Osteoblast (primary cell): ENCODE data around the gene NUMB. TPM values are rescaled to one million over a fixed set of nuclear protein-coding genes. Genes with fewer than 3 reads are reported as not detected.
A peak's percentile ranks its signal among the peaks of the same experiment; 100 is the strongest.

Experiments
- DNase-seq: peaks from one replicate; pipeline ENCODE4 v3.0.0; 2011; ENCODE audit warnings: low spot score, mixed read lengths; ENCODE audit not compliant: insufficient read length; ENCODE audit errors: missing footprints
- H2AFZ ChIP-seq: 2 replicates; pipeline ENCODE4 v1.6.0; 2011; ENCODE audit warnings: mild to moderate bottlenecking, low read length
- H3K27ac ChIP-seq: 2 replicates; pipeline ENCODE4 v1.5.1; 2011; ENCODE audit warnings: mild to moderate bottlenecking, low read depth, low read length, moderate library complexity
- H3K27me3 ChIP-seq: 2 replicates; pipeline ENCODE4 v1.6.0; 2012; ENCODE audit warnings: mild to moderate bottlenecking, control low read depth, inconsistent platforms, low read length, moderate library complexity; ENCODE audit not compliant: insufficient read depth
- H3K36me3 ChIP-seq: 2 replicates; pipeline ENCODE4 v1.5.1; 2011; ENCODE audit warnings: mild to moderate bottlenecking, low read length, control low read depth, moderate library complexity; ENCODE audit not compliant: insufficient read depth
- H3K4me1 ChIP-seq: 2 replicates; pipeline ENCODE4 v1.5.1; 2011; ENCODE audit warnings: mild to moderate bottlenecking, low read length, control low read depth, moderate library complexity; ENCODE audit not compliant: insufficient read depth
- H3K4me2 ChIP-seq: 2 replicates; pipeline ENCODE4 v1.6.0; 2011; ENCODE audit warnings: mild to moderate bottlenecking, low read length; ENCODE audit not compliant: insufficient read depth
- H3K4me3 ChIP-seq: fragments of 200-600 bp; sonication (generic); 3 replicates; pipeline ENCODE4 v1.5.1; 2012; ENCODE audit warnings: mild to moderate bottlenecking, low read length, inconsistent platforms; ENCODE audit not compliant: insufficient read depth
- H3K79me2 ChIP-seq: 2 replicates; pipeline ENCODE4 v1.6.0; 2012; ENCODE audit warnings: mild to moderate bottlenecking, low read length, control low read depth, inconsistent platforms; ENCODE audit not compliant: insufficient read depth
- H3K9me3 ChIP-seq: 2 replicates; pipeline ENCODE4 v1.5.1; 2011; ENCODE audit warnings: low read depth, low read length, control low read depth
- H4K20me1 ChIP-seq: 2 replicates; pipeline ENCODE4 v1.6.0; 2012; ENCODE audit warnings: mild to moderate bottlenecking, low read length, control low read depth; ENCODE audit not compliant: insufficient read depth
- total RNA-seq: library from RNA; depleted of rRNA; stranded (reverse); fragments of >200 nt; gene quantifications from 2 replicates; pipeline ENCODE4 v1.2.3, GENCODE V29; 2012
- TF ChIP-seq, protein P1 (sequence below): IDR thresholded peaks from 2 replicates; pipeline ENCODE4 v1.5.1; 2011; ENCODE audit warnings: mild to moderate bottlenecking, low read depth, low read length, moderate library complexity; ENCODE audit errors: extremely low read depth

The NUMB gene
- total RNA-seq, 1 donor, result 52.5 TPM

DNA sequence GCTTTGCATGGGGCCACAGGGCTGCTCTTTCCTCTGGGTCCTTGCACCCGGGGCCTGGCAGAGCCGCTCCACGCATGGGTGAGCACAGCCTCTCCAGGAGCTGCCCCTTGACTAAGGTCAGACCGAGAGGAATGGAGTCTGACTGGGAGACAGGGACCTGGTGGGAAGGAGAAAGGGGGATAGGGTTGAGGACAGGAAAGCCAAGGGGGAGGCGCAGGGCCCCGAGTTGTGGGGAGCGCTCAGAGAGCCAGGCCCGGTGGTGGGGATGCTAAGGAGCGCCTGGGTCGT, 205.1 kb downstream of the NUMB start:
- peak; percentile 70 for DNase-seq
- Histone ChIP-seq H3K4me2 (no peak overlapping the region), H2AFZ (no peak overlapping the region), H3K36me3 (no peaks in the 10 kb centered on the region), H3K4me1 (peaks cover 2% of the 10 kb centered on the region), H3K27ac (no peak overlapping the region), H3K9me3 (no peaks in the 10 kb centered on the region), H3K4me3 (no peak overlapping the region), H3K79me2 (no peaks in the 10 kb centered on the region), H4K20me1 (no peaks in the 10 kb centered on the region), H3K27me3 (no peaks in the 10 kb centered on the region)
- TF ChIP-seq, protein P1, sequence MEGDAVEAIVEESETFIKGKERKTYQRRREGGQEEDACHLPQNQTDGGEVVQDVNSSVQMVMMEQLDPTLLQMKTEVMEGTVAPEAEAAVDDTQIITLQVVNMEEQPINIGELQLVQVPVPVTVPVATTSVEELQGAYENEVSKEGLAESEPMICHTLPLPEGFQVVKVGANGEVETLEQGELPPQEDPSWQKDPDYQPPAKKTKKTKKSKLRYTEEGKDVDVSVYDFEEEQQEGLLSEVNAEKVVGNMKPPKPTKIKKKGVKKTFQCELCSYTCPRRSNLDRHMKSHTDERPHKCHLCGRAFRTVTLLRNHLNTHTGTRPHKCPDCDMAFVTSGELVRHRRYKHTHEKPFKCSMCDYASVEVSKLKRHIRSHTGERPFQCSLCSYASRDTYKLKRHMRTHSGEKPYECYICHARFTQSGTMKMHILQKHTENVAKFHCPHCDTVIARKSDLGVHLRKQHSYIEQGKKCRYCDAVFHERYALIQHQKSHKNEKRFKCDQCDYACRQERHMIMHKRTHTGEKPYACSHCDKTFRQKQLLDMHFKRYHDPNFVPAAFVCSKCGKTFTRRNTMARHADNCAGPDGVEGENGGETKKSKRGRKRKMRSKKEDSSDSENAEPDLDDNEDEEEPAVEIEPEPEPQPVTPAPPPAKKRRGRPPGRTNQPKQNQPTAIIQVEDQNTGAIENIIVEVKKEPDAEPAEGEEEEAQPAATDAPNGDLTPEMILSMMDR, result no peak

DNA sequence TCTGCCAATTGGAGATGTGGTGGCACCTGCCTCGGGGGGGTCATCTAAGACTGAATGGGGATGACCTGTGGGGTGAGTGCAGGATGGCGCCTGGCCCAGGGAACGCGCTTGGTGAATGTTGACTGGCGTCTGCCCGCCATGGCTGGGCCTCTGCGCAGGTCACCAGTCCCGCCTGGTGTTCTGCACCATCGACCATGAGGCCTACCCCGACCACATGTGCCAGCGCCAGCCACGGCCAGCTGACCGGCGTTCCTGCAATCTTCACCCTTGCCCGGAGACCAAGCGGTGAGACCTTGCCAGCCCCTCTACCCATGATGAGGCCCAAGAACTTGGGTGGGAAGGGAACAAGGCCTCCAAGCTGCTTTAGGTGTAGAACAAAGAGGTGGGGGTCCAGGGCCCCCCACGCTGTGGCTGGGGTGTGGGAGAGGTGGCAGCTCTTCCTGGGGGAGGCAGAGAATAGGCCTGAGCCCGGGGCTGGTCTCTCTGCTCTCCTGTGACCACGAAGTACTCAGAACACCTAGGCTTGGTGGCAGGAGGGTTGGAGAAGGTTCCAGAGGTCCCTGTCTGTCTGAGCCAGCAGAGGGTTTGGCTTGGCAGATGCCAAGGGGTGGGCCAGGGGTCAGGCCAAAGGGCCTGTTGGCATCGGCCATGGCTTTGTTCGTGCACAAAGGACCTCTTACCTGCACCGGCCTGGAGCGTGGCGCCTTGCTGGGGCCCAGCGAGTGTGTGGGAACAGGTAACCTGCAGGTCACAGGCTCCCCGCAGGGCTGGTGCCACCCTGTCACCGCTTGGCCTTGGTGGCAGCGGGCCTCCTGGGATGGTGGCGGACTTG, 205.6 kb downstream of the NUMB start:
- no peak overlapping the region for H3K4me2 ChIP-seq
- H3K27me3 ChIP-seq, result no peaks in the 10 kb centered on the region
- H3K4me1 ChIP-seq, result peaks cover 7% of the 10 kb centered on the region
- H2AFZ ChIP-seq, result no peak overlapping the region
- H3K27ac ChIP-seq, result no peak overlapping the region
- H3K4me3 ChIP-seq, result no peak overlapping the region
- peak; percentile 41 for DNase-seq
- H3K36me3 ChIP-seq, result no peaks in the 10 kb centered on the region
- no peaks in the 10 kb centered on the region for H4K20me1 ChIP-seq
- TF ChIP-seq, protein P1, result no peak
- no peaks in the 10 kb centered on the region for H3K9me3 ChIP-seq
- H3K79me2 ChIP-seq, result no peaks in the 10 kb centered on the region

DNA sequence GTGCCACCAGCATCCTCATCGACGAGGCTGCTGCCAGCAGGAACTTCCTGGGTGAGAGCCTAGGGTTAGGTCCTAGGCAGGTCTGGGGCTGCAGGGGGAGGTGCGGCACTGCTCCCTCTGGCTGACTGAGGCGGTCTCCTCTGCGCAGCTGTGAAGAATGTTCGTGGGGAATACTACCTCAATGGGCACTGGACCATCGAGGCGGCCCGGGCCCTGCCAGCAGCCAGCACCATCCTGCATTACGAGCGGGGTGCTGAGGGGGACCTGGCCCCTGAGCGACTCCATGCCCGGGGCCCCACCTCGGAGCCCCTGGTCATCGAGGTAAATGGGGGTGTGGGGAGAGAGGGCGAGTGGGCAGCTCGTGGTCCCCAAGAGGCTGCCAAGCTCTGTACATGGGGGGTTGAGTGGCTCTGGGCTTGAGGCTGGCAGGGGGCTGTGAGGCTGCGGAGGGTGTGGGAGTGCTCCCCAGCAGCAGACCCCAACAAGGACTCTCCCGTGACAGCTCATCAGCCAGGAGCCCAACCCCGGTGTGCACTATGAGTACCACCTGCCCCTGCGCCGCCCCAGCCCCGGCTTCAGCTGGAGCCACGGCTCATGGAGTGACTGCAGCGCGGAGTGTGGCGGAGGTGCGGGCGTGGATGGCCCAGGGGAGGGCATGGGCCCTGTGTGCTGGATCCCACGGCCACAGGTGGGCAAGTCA, 206.7 kb downstream of the NUMB start:
- Histone ChIP-seq H3K4me1 (peaks cover 18% of the 10 kb centered on the region), H2AFZ (no peak overlapping the region), H3K4me2 (no peak overlapping the region), H4K20me1 (no peaks in the 10 kb centered on the region), H3K36me3 (no peaks in the 10 kb centered on the region), H3K27me3 (no peaks in the 10 kb centered on the region), H3K4me3 (no peak overlapping the region), H3K27ac (no peak overlapping the region), H3K79me2 (no peaks in the 10 kb centered on the region), H3K9me3 (no peaks in the 10 kb centered on the region)
- DNase-seq, result peak; percentile 34
- TF ChIP-seq, protein P1, result no peak

DNA sequence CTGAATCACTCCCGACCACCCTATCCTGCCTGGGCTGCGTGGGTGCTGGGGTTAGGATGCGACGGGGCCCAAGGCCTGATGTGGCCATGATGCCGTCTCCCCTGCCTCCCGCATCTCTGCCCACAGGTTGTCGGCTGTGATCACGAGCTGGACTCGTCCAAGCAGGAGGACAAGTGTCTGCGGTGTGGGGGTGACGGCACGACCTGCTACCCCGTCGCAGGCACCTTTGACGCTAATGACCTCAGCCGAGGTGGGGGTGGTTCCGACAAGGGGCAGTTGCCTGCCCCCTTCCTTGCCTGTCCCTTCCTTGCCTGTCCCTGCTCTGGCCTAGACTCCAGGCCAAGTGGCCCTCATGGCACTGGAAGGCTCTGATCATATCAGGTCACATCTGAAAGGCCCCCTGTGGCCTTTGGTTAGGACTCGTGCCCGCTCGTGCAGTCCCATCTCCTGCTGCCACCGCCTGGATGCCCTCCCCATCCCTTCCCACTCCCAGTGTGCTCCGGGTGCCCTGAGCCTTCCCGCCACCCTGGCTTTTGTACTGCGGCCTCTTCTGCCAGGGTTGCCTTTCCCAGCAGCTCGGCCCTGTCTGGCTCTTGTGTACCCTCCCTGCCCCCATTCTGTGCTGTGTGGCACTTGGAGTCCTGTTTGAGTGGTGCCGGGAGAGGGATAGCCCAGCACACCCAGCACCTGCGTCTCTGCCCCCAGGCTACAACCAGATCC, 207.4 kb downstream of the NUMB start:
- H3K4me1 ChIP-seq, result peaks cover 24% of the 10 kb centered on the region
- H2AFZ ChIP-seq, result no peak overlapping the region
- no peaks in the 10 kb centered on the region for H3K79me2 ChIP-seq
- no peaks in the 10 kb centered on the region for H3K9me3 ChIP-seq
- H3K4me3 ChIP-seq, result no peak overlapping the region
- no peaks in the 10 kb centered on the region for H4K20me1 ChIP-seq
- no peaks in the 10 kb centered on the region for H3K36me3 ChIP-seq
- peak; percentile 75 for DNase-seq
- no peaks in the 10 kb centered on the region for H3K27me3 ChIP-seq
- TF ChIP-seq, protein P1, result no peak
- H3K4me2 ChIP-seq, result no peak overlapping the region
- H3K27ac ChIP-seq, result no peak overlapping the region
